ENCODE measurements around the gene FBXO21. TPM values are rescaled to one million over a fixed set of nuclear protein-coding genes. Genes with fewer than 3 reads are reported as not detected.

The FBXO21 gene
- total and polyA plus RNA-seq, 2 of the 13 experiments (the other 11 are each of a cell fraction or from before 2014, with no cell fraction given), result 15.6 to 32.5 TPM

DNA sequence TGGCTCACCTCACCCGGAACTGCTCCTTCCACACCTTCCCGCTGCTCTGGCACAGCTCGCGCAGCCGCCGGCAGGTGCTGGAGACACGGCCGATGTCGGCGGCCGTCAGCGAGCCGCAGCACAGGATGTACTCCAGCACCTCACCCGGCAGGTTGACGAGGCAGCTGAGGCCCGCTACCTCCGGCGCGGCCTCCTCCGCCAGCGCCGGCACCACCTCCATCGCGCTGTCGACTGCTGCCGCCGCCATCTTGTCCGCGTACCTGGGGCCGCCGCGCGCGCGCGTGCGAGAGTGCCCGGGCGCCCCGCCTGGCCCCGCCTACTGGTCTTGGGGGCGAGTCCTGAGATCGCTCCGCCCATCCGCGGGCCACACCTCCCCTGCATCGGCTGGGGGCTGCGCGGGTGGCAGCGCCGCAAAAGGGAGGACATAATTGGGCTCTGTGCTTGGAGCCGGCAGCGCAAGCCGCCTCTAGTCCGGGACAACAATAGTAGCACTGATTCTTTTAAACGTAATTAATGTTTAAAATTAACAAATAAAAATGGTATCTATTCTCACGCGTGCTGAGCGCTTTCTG lies at the start of gene FBXO21 (continued):
- TF ChIP-seq FOXO1 (CRISPR knock-in tag; IDR thresholded peaks at IDR 0.05) (peak; percentile 46; the same call in 1 of the 2 replicates), KLF6 (CRISPR knock-in tag; IDR thresholded peaks at IDR 0.05) (peak; percentile 84; the same call in 1 of the 2 replicates), ZSCAN9 (CRISPR knock-in tag; IDR thresholded peaks at IDR 0.05; ENCODE audit: borderline replicate concordance) (0 out of 2 replicates have a peak, but pooled peaks have one; percentile 76), ZBTB7B (CRISPR knock-in tag; IDR thresholded peaks at IDR 0.05) (no peak), SIN3B (IDR thresholded peaks at IDR 0.05; ENCODE audit: low read length) (no peak; the same call in 1 of the 2 replicates), ZNF709 (CRISPR knock-in tag; IDR thresholded peaks at IDR 0.05) (no peak), TBX2 (CRISPR knock-in tag; IDR thresholded peaks at IDR 0.05; ENCODE audit: borderline replicate concordance) (peak; percentile 21; the same call in 1 of the 2 replicates), RORA (CRISPR knock-in tag; IDR thresholded peaks at IDR 0.05) (no peak), PITX1 (CRISPR knock-in tag; IDR thresholded peaks at IDR 0.05) (no peak), TBL1XR1 (IDR thresholded peaks at IDR 0.05; ENCODE audit: borderline replicate concordance, low read length, partially characterized antibody) (no peak), HDAC2 (CRISPR knock-in tag; IDR thresholded peaks at IDR 0.05) (peak; percentile 40; the same call in 1 of the 2 replicates), ZNF44 (CRISPR knock-in tag; IDR thresholded peaks at IDR 0.05) (no peak), BCL6 (CRISPR knock-in tag; IDR thresholded peaks at IDR 0.05) (0 out of 2 replicates have a peak, but pooled peaks have one; percentile 17), NFYC (CRISPR knock-in tag; IDR thresholded peaks at IDR 0.05) (no peak), KLF15 (CRISPR knock-in tag; IDR thresholded peaks at IDR 0.05; ENCODE audit: borderline replicate concordance) (0 out of 2 replicates have a peak, but pooled peaks have one; percentile 20), HOXA3 (CRISPR knock-in tag; IDR thresholded peaks at IDR 0.05) (peak; percentile 81), MAFK (conservative IDR thresholded peaks at IDR 0.05 in 1 of 2, IDR thresholded peaks at IDR 0.05 in 1 of 2; ENCODE audit: low read length in 2 of 2) (no peak), NCOA1 (CRISPR knock-in tag; IDR thresholded peaks at IDR 0.05) (no peak), POLR2AphosphoS2 (IDR thresholded peaks at IDR 0.05; ENCODE audit: low read depth, low read length) (no peak), CREM (IDR thresholded peaks at IDR 0.05) (no peak), CREM (CRISPR knock-in tag; IDR thresholded peaks at IDR 0.05) (no peak), POLR2AphosphoS5 (IDR thresholded peaks at IDR 0.05; ENCODE audit: low read depth, low read length) (peak; percentile 86), ZFP36L1 (CRISPR knock-in tag; IDR thresholded peaks at IDR 0.05) (no peak)
- TF ChIP-seq, protein P1, sequence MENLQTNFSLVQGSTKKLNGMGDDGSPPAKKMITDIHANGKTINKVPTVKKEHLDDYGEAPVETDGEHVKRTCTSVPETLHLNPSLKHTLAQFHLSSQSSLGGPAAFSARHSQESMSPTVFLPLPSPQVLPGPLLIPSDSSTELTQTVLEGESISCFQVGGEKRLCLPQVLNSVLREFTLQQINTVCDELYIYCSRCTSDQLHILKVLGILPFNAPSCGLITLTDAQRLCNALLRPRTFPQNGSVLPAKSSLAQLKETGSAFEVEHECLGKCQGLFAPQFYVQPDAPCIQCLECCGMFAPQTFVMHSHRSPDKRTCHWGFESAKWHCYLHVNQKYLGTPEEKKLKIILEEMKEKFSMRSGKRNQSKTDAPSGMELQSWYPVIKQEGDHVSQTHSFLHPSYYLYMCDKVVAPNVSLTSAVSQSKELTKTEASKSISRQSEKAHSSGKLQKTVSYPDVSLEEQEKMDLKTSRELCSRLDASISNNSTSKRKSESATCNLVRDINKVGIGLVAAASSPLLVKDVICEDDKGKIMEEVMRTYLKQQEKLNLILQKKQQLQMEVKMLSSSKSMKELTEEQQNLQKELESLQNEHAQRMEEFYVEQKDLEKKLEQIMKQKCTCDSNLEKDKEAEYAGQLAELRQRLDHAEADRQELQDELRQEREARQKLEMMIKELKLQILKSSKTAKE (CRISPR knock-in tag; IDR thresholded peaks at IDR 0.05; ENCODE audit: borderline replicate concordance), result 0 out of 2 replicates have a peak, but pooled peaks have one; percentile 26
- TF ChIP-seq, protein P2, sequence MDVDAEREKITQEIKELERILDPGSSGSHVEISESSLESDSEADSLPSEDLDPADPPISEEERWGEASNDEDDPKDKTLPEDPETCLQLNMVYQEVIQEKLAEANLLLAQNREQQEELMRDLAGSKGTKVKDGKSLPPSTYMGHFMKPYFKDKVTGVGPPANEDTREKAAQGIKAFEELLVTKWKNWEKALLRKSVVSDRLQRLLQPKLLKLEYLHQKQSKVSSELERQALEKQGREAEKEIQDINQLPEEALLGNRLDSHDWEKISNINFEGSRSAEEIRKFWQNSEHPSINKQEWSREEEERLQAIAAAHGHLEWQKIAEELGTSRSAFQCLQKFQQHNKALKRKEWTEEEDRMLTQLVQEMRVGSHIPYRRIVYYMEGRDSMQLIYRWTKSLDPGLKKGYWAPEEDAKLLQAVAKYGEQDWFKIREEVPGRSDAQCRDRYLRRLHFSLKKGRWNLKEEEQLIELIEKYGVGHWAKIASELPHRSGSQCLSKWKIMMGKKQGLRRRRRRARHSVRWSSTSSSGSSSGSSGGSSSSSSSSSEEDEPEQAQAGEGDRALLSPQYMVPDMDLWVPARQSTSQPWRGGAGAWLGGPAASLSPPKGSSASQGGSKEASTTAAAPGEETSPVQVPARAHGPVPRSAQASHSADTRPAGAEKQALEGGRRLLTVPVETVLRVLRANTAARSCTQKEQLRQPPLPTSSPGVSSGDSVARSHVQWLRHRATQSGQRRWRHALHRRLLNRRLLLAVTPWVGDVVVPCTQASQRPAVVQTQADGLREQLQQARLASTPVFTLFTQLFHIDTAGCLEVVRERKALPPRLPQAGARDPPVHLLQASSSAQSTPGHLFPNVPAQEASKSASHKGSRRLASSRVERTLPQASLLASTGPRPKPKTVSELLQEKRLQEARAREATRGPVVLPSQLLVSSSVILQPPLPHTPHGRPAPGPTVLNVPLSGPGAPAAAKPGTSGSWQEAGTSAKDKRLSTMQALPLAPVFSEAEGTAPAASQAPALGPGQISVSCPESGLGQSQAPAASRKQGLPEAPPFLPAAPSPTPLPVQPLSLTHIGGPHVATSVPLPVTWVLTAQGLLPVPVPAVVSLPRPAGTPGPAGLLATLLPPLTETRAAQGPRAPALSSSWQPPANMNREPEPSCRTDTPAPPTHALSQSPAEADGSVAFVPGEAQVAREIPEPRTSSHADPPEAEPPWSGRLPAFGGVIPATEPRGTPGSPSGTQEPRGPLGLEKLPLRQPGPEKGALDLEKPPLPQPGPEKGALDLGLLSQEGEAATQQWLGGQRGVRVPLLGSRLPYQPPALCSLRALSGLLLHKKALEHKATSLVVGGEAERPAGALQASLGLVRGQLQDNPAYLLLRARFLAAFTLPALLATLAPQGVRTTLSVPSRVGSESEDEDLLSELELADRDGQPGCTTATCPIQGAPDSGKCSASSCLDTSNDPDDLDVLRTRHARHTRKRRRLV (CRISPR knock-in tag; IDR thresholded peaks at IDR 0.05), result 0 out of 2 replicates have a peak, but pooled peaks have one; percentile 17

Data from HepG2 (cell line).